HEK293 (cell line): ENCODE measurements around the gene CENPN.

Experiments used
- CTCF ChIA-PET: fragments of 350-600 bp; formaldehyde crosslinking; extraction: SDS; loops from one replicate; lab custom pipeline; 2021; ENCODE audit warnings: antibody characterized with exemption; lab: Yijun Ruan, JAX
- POLR2A ChIA-PET: fragments of 300-600 bp; formaldehyde crosslinking; extraction: SDS; loops from one replicate; lab custom pipeline; 2020; ENCODE audit warnings: antibody characterized with exemption, inconsistent platforms; lab: Yijun Ruan, JAX
- H3K27ac ChIP-seq: fragments of 200-500 bp; sonication (Bioruptor generic); 2 replicates; pipeline ENCODE4 v1.5.1; 2014; ENCODE audit warnings: low read depth, low read length, control low read depth, inconsistent platforms; ENCODE audit errors: extremely low read depth
- H3K36me3 ChIP-seq, 2 experiments: fragments of 200-500 bp in 1 of 2; sonication (Bioruptor generic) in 1 of 2; 1 replicate in 1 of 2; 2 replicates in 1 of 2; pipeline ENCODE4 v1.5.1; 2014 to 2017; ENCODE audit warnings: inconsistent platforms in 2 of 2, low read length in 2 of 2; ENCODE audit not compliant: control insufficient read depth in 2 of 2, insufficient read depth in 1 of 2
- H3K4me1 ChIP-seq: fragments of 200-500 bp; sonication (Bioruptor generic); 2 replicates; pipeline ENCODE4 v1.5.1; 2014; ENCODE audit warnings: mild to moderate bottlenecking, low read length, inconsistent platforms; ENCODE audit not compliant: control insufficient read depth, insufficient read depth
- H3K4me3 ChIP-seq: 2 replicates; pipeline ENCODE4 v1.5.1; 2011; ENCODE audit warnings: low read depth, mild to moderate bottlenecking, control low read depth, low read length, moderate library complexity
- H3K9me3 ChIP-seq: fragments of 200-500 bp; sonication (Bioruptor generic); 2 replicates; pipeline ENCODE4 v1.5.1; 2014; ENCODE audit warnings: low read depth, low read length, inconsistent platforms; ENCODE audit not compliant: control insufficient read depth, insufficient read depth
- GLIS2 ChIP-seq: fragments of 450-650 bp; formaldehyde crosslinking; IDR thresholded peaks from 2 replicates; pipeline ENCODE4 v1.5.1; 2016; ENCODE audit warnings: missing biosample characterization, missing genetic modification characterization
- KLF1 ChIP-seq: fragments of 450-650 bp; formaldehyde crosslinking; IDR thresholded peaks from 2 replicates; pipeline ENCODE4 v1.5.1; 2016; ENCODE audit warnings: missing biosample characterization, missing genetic modification characterization
- PRDM1 ChIP-seq: fragments of 450-650 bp; formaldehyde crosslinking; IDR thresholded peaks from 2 replicates; pipeline ENCODE4; 2016; ENCODE audit warnings: missing biosample characterization, missing genetic modification characterization
- ZNF157 ChIP-seq: fragments of 450-650 bp; formaldehyde crosslinking; IDR thresholded peaks from 2 replicates; pipeline ENCODE4 v1.5.1; 2016; ENCODE audit warnings: missing biosample characterization, missing genetic modification characterization
- ZNF404 ChIP-seq: fragments of 450-650 bp; formaldehyde crosslinking; IDR thresholded peaks from 2 replicates; pipeline ENCODE4 v1.5.1; 2017; ENCODE audit warnings: missing biosample characterization, missing genetic modification characterization
- ZNF423 ChIP-seq: fragments of 450-650 bp; formaldehyde crosslinking; IDR thresholded peaks from 2 replicates; pipeline ENCODE4 v1.5.1; 2016; ENCODE audit warnings: missing biosample characterization, missing genetic modification characterization
- ZNF426 ChIP-seq: fragments of 450-650 bp; formaldehyde crosslinking; IDR thresholded peaks from 2 replicates; pipeline ENCODE4 v1.5.1; 2017; ENCODE audit warnings: missing biosample characterization, missing genetic modification characterization, mild to moderate bottlenecking, inconsistent platforms, moderate library complexity
- ZNF529 ChIP-seq: fragments of 450-650 bp; formaldehyde crosslinking; IDR thresholded peaks from 2 replicates; pipeline ENCODE4 v1.5.1; 2017; ENCODE audit warnings: missing genetic modification characterization, missing biosample characterization; ENCODE audit not compliant: insufficient replicate concordance
- ZNF555 ChIP-seq: fragments of 450-650 bp; formaldehyde crosslinking; conservative IDR thresholded peaks from 2 replicates; pipeline ENCODE4 v1.5.1; 2017; ENCODE audit warnings: missing biosample characterization, mild to moderate bottlenecking, missing genetic modification characterization, inconsistent platforms
- ZNF585B ChIP-seq: fragments of 450-650 bp; formaldehyde crosslinking; IDR thresholded peaks from 2 replicates; pipeline ENCODE4 v1.5.1; 2016; ENCODE audit warnings: missing biosample characterization, missing genetic modification characterization
- ZNF610 ChIP-seq: fragments of 450-650 bp; formaldehyde crosslinking; IDR thresholded peaks from 2 replicates; pipeline ENCODE4 v1.5.1; 2016; ENCODE audit warnings: missing biosample characterization, missing genetic modification characterization, borderline replicate concordance
- ZNF626 ChIP-seq: fragments of 450-650 bp; sonication (Bioruptor Pico); formaldehyde crosslinking; IDR thresholded peaks from 2 replicates; pipeline ENCODE4 v1.5.1; 2018; ENCODE audit warnings: missing biosample characterization, missing genetic modification characterization, inconsistent platforms
- ZNF785 ChIP-seq: fragments of 450-650 bp; formaldehyde crosslinking; IDR thresholded peaks from 2 replicates; pipeline ENCODE4 v1.5.1; 2016; ENCODE audit warnings: missing biosample characterization, missing genetic modification characterization
- TF ChIP-seq, protein P1 (sequence below): fragments of 450-650 bp; formaldehyde crosslinking; IDR thresholded peaks from 2 replicates; pipeline ENCODE4 v1.5.1; 2016; ENCODE audit warnings: missing biosample characterization, missing genetic modification characterization
- TF ChIP-seq, protein P2 (sequence below): fragments of 450-650 bp; formaldehyde crosslinking; IDR thresholded peaks from 2 replicates; pipeline ENCODE4 v1.5.1; 2016; ENCODE audit warnings: missing biosample characterization, missing genetic modification characterization
- TF ChIP-seq, protein P3 (sequence below): fragments of 450-650 bp; formaldehyde crosslinking; IDR thresholded peaks from 2 replicates; pipeline ENCODE4; 2016; ENCODE audit warnings: missing biosample characterization, missing genetic modification characterization
- TF ChIP-seq, protein P4 (sequence below): fragments of 450-650 bp; formaldehyde crosslinking; conservative IDR thresholded peaks from 2 replicates; pipeline ENCODE4 v1.5.1; 2016; ENCODE audit warnings: low read depth, missing biosample characterization, missing genetic modification characterization

Gene CENPN

DNA sequence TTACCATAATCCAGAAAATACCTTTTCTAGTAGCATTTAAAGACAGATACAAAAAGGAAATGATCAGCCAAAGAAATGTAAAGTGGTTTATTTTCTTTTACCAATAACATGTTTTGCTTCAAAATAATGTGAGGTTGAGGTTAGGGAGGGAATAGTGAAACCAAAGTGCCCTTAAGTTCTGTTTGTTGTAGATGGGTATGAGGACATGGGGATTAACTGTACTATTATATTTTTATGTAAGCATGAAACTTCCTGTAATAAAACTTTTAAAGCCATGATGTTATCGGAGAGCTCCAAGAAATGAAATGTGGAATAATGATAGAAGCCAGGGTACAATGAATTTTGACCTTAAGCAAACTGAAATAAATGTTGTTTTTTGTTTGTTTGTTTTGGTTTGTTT is 60.2 kb downstream of the CENPN start:
- H3K27ac ChIP-seq = no peak overlapping the region
- CTCF ChIA-PET = no interaction called here
- H3K4me3 ChIP-seq = no peak overlapping the region
- H3K9me3 ChIP-seq = no peaks in the 10 kb centered on the region
- POLR2A ChIA-PET = no interaction called here
- no peaks in the 10 kb centered on the region for H3K36me3 ChIP-seq
- TF ChIP-seq ZNF426 (tag by site-specific recombination) (no peak), GLIS2 (tag by site-specific recombination) (no peak), ZNF610 (no peak)
- TF ChIP-seq, protein P1, sequence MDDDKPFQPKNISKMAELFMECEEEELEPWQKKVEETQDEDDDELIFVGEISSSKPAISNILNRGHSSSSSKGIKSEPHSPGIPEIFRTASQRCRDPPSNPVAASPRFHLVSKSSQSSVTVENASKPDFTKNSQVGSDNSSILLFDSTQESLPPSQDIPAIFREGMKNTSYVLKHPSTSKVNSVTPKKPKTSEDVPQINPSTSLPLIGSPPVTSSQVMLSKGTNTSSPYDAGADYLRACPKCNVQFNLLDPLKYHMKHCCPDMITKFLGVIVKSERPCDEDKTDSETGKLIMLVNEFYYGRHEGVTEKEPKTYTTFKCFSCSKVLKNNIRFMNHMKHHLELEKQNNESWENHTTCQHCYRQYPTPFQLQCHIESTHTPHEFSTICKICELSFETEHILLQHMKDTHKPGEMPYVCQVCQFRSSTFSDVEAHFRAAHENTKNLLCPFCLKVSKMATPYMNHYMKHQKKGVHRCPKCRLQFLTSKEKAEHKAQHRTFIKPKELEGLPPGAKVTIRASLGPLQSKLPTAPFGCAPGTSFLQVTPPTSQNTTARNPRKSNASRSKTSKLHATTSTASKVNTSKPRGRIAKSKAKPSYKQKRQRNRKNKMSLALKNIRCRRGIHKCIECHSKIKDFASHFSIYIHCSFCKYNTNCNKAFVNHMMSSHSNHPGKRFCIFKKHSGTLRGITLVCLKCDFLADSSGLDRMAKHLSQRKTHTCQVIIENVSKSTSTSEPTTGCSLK (tag by site-specific recombination) = no peak
- no peaks in the 10 kb centered on the region for H3K4me1 ChIP-seq

DNA sequence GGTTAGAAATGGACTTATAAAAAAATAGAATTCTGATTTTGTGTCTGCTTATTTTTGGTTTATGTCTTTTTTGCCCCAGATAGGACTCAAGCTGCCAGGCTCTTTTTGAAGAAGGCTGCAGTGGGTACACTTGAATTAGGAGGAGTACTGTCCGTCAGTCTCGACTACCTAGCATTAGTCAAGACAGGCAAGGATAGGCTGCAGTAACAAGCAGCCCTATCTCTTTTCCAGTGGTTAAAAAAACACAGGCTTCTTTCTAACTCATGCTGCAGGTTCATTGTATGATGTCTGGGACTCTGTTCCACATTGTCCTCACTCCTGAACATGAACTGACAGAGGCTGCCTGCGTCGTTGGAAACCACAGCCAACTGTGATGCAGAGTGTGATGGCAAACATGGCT is 62.0 kb downstream of the CENPN start:
- no peaks in the 10 kb centered on the region for H3K36me3 ChIP-seq
- ChIA-PET POLR2A (interaction anchor here (0.7 kb wide), 1 partner anchor 20 kb away, joined by 4 read pairs; no protein-coding TSS in a partner anchor), CTCF (no interaction called here)
- no peak overlapping the region for H3K4me3 ChIP-seq
- no peak overlapping the region for H3K27ac ChIP-seq
- no peaks in the 10 kb centered on the region for H3K4me1 ChIP-seq
- no peaks in the 10 kb centered on the region for H3K9me3 ChIP-seq
- TF ChIP-seq, protein P2, sequence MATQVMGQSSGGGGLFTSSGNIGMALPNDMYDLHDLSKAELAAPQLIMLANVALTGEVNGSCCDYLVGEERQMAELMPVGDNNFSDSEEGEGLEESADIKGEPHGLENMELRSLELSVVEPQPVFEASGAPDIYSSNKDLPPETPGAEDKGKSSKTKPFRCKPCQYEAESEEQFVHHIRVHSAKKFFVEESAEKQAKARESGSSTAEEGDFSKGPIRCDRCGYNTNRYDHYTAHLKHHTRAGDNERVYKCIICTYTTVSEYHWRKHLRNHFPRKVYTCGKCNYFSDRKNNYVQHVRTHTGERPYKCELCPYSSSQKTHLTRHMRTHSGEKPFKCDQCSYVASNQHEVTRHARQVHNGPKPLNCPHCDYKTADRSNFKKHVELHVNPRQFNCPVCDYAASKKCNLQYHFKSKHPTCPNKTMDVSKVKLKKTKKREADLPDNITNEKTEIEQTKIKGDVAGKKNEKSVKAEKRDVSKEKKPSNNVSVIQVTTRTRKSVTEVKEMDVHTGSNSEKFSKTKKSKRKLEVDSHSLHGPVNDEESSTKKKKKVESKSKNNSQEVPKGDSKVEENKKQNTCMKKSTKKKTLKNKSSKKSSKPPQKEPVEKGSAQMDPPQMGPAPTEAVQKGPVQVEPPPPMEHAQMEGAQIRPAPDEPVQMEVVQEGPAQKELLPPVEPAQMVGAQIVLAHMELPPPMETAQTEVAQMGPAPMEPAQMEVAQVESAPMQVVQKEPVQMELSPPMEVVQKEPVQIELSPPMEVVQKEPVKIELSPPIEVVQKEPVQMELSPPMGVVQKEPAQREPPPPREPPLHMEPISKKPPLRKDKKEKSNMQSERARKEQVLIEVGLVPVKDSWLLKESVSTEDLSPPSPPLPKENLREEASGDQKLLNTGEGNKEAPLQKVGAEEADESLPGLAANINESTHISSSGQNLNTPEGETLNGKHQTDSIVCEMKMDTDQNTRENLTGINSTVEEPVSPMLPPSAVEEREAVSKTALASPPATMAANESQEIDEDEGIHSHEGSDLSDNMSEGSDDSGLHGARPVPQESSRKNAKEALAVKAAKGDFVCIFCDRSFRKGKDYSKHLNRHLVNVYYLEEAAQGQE = no peak

DNA sequence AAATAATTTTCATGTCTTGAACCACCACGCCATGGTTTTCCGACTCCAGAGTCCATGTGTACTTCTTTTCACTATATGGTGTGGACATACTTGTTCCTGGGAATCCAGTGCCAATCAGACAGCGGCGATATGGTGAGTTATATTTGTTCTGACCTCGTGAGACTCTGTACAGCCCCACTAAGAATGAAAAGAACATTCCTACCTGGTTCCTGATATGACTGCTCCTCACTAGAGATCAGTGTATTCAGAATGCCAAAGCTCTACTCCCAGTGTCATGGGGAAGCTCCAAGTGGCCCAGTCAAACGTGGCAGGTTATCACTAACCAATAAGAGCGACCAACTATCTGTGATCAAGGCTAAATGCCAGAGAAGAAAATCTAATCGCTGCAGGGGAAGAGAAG is 64.0 kb downstream of the CENPN start:
- CTCF ChIA-PET = no interaction called here

DNA sequence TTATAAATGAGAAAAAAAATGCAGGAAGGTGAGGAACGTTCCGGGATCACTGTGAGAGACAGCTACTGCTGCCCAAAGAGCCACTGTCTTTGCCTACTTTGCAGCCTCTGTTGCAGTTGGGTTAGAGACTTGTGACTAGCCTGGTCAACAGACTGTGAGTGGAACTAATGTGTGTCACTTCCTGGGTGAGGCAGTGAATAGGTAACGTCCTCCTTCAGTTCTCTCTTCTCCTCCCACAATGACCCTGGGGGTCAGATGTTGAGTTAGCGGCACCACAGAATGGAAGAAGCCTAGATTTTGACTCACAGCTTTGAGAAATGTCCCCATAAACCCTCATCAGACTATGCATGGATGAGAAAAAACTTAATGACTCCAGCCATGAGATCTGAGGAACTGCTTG is 64.8 kb downstream of the CENPN start:
- ChIA-PET CTCF (interaction anchor here (0.6 kb wide), 1 partner anchor 364 kb away, joined by 3 read pairs; no protein-coding TSS in a partner anchor), POLR2A (no interaction called here)
- no peaks in the 10 kb centered on the region for H3K4me1 ChIP-seq
- no peaks in the 10 kb centered on the region for H3K9me3 ChIP-seq
- no peaks in the 10 kb centered on the region for H3K36me3 ChIP-seq
- H3K4me3 ChIP-seq = no peak overlapping the region
- no peak overlapping the region for H3K27ac ChIP-seq
- TF ChIP-seq ZNF610 (no peak), KLF1 (no peak), ZNF626 (tag by site-specific recombination) (no peak), PRDM1 (tag by site-specific recombination) (no peak)
- TF ChIP-seq, protein P3, sequence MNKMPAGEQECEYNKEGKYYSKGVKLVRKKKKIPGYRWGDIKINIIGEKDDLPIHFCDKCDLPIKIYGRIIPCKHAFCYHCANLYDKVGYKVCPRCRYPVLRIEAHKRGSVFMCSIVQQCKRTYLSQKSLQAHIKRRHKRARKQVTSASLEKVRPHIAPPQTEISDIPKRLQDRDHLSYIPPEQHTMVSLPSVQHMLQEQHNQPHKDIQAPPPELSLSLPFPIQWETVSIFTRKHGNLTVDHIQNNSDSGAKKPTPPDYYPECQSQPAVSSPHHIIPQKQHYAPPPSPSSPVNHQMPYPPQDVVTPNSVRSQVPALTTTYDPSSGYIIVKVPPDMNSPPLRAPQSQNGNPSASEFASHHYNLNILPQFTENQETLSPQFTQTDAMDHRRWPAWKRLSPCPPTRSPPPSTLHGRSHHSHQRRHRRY (tag by site-specific recombination) = no peak
- TF ChIP-seq, protein P4, sequence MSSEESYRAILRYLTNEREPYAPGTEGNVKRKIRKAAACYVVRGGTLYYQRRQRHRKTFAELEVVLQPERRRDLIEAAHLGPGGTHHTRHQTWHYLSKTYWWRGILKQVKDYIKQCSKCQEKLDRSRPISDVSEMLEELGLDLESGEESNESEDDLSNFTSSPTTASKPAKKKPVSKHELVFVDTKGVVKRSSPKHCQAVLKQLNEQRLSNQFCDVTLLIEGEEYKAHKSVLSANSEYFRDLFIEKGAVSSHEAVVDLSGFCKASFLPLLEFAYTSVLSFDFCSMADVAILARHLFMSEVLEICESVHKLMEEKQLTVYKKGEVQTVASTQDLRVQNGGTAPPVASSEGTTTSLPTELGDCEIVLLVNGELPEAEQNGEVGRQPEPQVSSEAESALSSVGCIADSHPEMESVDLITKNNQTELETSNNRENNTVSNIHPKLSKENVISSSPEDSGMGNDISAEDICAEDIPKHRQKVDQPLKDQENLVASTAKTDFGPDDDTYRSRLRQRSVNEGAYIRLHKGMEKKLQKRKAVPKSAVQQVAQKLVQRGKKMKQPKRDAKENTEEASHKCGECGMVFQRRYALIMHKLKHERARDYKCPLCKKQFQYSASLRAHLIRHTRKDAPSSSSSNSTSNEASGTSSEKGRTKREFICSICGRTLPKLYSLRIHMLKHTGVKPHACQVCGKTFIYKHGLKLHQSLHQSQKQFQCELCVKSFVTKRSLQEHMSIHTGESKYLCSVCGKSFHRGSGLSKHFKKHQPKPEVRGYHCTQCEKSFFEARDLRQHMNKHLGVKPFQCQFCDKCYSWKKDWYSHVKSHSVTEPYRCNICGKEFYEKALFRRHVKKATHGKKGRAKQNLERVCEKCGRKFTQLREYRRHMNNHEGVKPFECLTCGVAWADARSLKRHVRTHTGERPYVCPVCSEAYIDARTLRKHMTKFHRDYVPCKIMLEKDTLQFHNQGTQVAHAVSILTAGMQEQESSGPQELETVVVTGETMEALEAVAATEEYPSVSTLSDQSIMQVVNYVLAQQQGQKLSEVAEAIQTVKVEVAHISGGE (tag by site-specific recombination) = no peak

More for the DNA sequence above, 64.0 kb downstream of the CENPN start:
- Histone ChIP-seq H3K27ac (no peak overlapping the region), H3K9me3 (no peaks in the 10 kb centered on the region), H3K4me1 (no peaks in the 10 kb centered on the region), H3K36me3 (no peaks in the 10 kb centered on the region), H3K4me3 (no peak overlapping the region)
- no peak for TF ChIP-seq ZNF157 (tag by site-specific recombination)
- no peak for TF ChIP-seq ZNF785 (tag by site-specific recombination)
- TF ChIP-seq ZNF555 (tag by site-specific recombination) = no peak
- no peak for TF ChIP-seq ZNF404
- no peak for TF ChIP-seq ZNF585B (tag by site-specific recombination)
- TF ChIP-seq ZNF423 (tag by site-specific recombination) = no peak
- TF ChIP-seq ZNF529 (tag by site-specific recombination) = no peak
- POLR2A ChIA-PET = no interaction called here
